Activated T-cell treated with anti-CD3 and anti-CD28 coated beads, Interleukin-2, amount 50 U/mL, for 72 hours (primary cell): ENCODE measurements around the gene PPP2R3B. TPM values are rescaled to one million over a fixed set of nuclear protein-coding genes. Genes with fewer than 3 reads are reported as not detected.
"Not testable (repeated sequence)": the region's sequence is repeated elsewhere in the genome, so short reads cannot be mapped to it uniquely, and the experiment has no call there.

Source experiments
- ATAC-seq, 2 donors: fragments of 150-1000 bp; cut with Tn5 transposase; replicated peaks in 1 of 2; 2 replicates each; pipeline ENCODE4 v1.10.0; 2021; ENCODE audit warnings: moderate library complexity in 2 of 2, mild to moderate bottlenecking in 1 of 2
- DNase-seq, 2 donors: peaks; one replicate each; pipeline ENCODE4 v3.0.0; 2021 to 2022; ENCODE audit warnings: mixed read lengths in 1 of 2
- H3K27ac Mint-ChIP-seq: one replicate; pipeline ENCODE4 v1.8.0; 2022; ENCODE audit warnings: mild to moderate bottlenecking, moderate library complexity, mixed read lengths
- H3K27me3 Mint-ChIP-seq: one replicate; pipeline ENCODE4 v1.8.0; 2022; ENCODE audit warnings: low read depth, mixed read lengths
- H3K36me3 Mint-ChIP-seq, 2 donors: one replicate each; pipeline ENCODE4 v1.8.0; 2022; ENCODE audit warnings: mixed read lengths in 2 of 2, mild to moderate bottlenecking in 1 of 2; ENCODE audit not compliant: insufficient read depth in 2 of 2
- H3K4me1 Mint-ChIP-seq: one replicate; pipeline ENCODE4 v1.8.0; 2022; ENCODE audit warnings: low read depth, mixed read lengths
- H3K4me3 Mint-ChIP-seq, 2 donors: one replicate each; pipeline ENCODE4 v1.8.0; 2022; ENCODE audit warnings: mild to moderate bottlenecking in 2 of 2, mixed read lengths in 2 of 2, moderate library complexity in 2 of 2
- H3K9me3 Mint-ChIP-seq, 2 donors: one replicate each; pipeline ENCODE4 v1.8.0; 2022; ENCODE audit warnings: mixed read lengths in 2 of 2
- total RNA-seq, 2 donors: library from RNA; stranded (reverse); gene quantifications; one replicate each; pipeline ENCODE4 v1.2.3, GENCODE V29; 2022

PPP2R3B gene
- total RNA-seq, 2 donors from 2014 or later = 44.7 to 50.1 TPM

DNA sequence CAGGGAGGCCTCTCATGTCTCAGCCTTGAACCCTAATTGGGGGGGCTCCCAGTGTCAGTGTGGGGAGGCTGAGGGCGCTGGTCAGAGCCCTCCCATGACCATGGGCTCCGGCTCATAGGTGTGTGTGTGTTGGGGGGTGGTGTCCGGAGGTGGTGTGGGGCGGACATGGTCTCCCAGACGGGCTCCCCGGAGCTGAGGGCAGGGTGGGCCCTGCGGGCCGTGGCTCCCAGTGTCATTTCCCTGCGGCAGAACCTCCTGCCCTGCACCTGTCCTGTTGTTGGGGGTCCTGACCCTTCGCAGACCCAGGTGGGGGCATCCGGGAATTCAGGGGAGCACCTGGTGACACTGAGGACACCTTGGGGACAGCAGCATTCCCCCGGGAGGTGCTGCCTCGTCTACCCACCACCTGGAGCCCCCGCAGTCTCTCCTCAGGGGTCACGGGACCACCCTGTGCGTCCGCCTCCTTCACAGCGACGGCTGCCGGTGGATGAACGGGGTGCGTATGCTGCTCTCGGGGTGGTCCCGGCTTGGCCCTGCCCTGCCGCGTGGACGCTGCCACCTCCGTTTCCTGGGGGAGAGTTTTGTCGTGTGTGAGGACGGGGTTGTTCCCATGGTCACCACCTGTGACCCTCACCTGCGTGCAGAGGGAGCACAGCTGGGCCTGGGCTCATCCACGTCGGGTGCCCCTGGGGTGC is 53.6 kb downstream of the PPP2R3B start:
- ATAC-seq (no peak), DNase-seq (no peak)
- Mint-ChIP-seq H3K36me3 (peaks cover 2 to 7% of the 10 kb centered on the region in 2 donors), H3K4me1 (no peaks in the 10 kb centered on the region), H3K9me3 (no peaks in the 10 kb centered on the region), H3K27me3 (no peaks in the 10 kb centered on the region), H3K4me3 (peak overlapping the region in 1 of 2 donors; percentile 31), H3K27ac (no peak overlapping the region)

DNA sequence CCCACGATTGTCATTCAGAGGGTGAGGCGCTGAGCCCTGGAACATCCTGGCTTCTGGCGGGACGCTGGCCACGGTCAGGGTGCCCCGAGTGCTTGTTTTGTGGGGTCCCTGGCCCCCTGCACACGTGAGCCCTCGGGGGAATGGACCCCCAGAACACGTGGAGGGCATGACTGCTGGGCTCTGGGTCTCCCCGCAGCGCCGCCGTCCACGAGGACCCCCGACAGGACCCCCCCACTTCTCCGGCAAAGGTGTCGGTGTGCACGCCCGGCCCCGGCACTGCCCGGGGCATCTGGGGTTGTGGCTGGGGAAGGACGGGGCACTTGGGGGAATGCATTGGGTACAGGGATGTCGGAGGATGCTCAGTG is 54.2 kb downstream of the PPP2R3B start:
- Mint-ChIP-seq H3K9me3 (no peaks in the 10 kb centered on the region), H3K4me1 (no peaks in the 10 kb centered on the region), H3K27me3 (no peaks in the 10 kb centered on the region), H3K36me3 (peaks cover 2 to 5% of the 10 kb centered on the region in 2 donors), H3K4me3 (no peak overlapping the region), H3K27ac (no peak overlapping the region)
- no peak for ATAC-seq
- no peak for DNase-seq

DNA sequence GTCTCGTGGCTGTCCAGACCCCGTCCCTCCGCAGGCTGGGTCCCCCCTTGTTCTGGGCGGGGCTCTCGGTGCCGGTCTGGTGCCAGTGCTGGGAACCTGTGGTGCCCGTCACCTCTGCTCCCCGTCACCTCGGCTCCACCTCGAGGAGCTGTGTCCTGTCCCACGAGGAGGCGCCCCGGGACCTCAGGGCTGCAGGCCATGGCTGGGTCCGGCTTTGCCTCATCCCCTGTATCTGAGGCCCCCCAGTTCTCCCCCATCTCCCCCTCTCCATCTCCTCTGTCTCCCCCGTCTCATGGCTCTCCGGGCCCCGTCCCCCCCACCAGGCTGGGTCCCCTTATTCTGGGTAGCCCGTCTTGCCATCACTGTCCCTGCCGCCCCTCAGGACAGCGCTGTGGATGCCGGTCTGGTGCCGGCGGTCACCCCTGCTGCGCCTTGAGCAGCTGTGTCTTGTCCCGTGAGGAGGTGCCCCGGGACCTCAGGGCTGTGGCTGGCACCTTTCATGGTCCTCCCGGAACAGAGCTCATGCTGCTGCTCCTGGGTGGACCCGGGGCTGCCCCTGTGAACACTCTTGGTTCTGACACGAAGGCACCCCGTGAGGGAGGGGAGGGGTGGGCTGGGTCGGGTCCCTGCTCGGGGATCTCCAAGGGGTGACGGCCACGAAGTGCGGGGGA is 54.7 kb downstream of the PPP2R3B start:
- Mint-ChIP-seq H3K4me1 (no peaks in the 10 kb centered on the region), H3K9me3 (no peaks in the 10 kb centered on the region), H3K4me3 (peak overlapping the region in 1 of 2 donors; percentile 43), H3K27me3 (no peaks in the 10 kb centered on the region), H3K27ac (no peak overlapping the region), H3K36me3 (peaks cover 2% of the 10 kb centered on the region in 2 donors)
- no peak for DNase-seq
- ATAC-seq = no peak

DNA sequence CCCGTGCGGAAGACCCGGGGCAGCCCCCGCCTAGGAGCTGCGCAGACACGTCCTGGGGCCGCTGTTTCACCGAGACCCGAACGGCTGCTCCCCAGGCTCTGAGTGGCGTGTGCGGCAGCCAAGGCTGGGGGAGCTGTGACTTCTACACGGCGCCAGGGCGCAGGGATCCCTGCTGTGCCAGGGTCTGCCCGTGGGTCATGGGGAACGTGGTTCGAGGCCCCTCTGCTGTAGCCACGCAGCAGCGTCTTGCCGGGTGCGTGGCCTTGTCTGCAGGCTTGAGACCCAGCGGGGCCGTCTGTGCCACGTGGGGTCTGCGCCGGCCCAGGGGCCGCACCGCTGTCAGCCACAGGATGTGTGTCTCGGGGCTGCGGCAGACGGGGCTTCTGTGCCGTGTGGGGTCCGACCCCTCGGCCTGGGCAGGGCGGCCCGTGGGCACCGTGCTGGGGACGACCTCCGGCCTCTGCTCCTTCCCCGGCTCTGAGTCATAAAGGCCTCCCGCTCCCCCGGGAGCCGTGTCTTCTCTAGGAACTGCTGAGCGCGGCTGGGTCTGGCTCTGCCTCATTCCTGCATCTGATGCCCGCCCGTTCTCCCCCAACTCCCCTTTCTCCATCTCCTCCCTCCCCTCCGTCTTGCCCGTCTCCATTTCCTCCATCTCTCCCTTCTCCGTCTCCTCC is 55.4 kb downstream of the PPP2R3B start:
- H3K9me3 Mint-ChIP-seq = no peaks in the 10 kb centered on the region
- H3K4me3 Mint-ChIP-seq = peak overlapping the region in 1 of 2 donors; percentile 43
- no peaks in the 10 kb centered on the region for H3K27me3 Mint-ChIP-seq
- H3K36me3 Mint-ChIP-seq = peaks cover 0 to 2% of the 10 kb centered on the region in 2 donors
- no peak overlapping the region for H3K27ac Mint-ChIP-seq
- ATAC-seq (peak; percentile 59 to 65), DNase-seq (peak; percentile 14 to 27)
- no peaks in the 10 kb centered on the region for H3K4me1 Mint-ChIP-seq

DNA sequence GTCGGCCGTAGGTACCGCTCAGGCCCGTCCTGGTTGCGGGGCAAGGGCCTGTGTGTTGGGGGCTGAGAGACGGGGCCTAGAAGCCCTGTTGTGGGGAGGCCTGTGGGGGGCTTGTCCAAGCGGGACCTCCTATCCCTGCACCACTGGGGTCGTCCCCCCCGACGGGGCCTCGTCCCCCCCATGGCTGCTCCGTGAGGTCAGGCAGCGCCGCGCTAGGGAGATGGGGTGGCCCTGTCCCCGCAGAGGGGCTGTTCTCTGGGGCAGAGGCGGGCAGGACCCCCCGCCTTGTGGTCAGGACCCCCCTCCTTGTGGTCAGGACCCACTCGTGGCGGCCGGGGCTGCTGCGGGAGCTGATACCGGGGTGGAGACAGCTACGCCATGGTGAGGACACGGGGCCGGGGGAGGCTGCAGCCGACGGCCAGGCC is 56.0 kb downstream of the PPP2R3B start:
- no peaks in the 10 kb centered on the region for H3K9me3 Mint-ChIP-seq
- no peaks in the 10 kb centered on the region for H3K4me1 Mint-ChIP-seq
- ATAC-seq (peak; percentile 12 to 14), DNase-seq (no peak)
- no peaks in the 10 kb centered on the region for H3K27me3 Mint-ChIP-seq
- no peak overlapping the region for H3K4me3 Mint-ChIP-seq
- H3K36me3 Mint-ChIP-seq = peaks cover 0 to 2% of the 10 kb centered on the region in 2 donors
- no peak overlapping the region for H3K27ac Mint-ChIP-seq

DNA sequence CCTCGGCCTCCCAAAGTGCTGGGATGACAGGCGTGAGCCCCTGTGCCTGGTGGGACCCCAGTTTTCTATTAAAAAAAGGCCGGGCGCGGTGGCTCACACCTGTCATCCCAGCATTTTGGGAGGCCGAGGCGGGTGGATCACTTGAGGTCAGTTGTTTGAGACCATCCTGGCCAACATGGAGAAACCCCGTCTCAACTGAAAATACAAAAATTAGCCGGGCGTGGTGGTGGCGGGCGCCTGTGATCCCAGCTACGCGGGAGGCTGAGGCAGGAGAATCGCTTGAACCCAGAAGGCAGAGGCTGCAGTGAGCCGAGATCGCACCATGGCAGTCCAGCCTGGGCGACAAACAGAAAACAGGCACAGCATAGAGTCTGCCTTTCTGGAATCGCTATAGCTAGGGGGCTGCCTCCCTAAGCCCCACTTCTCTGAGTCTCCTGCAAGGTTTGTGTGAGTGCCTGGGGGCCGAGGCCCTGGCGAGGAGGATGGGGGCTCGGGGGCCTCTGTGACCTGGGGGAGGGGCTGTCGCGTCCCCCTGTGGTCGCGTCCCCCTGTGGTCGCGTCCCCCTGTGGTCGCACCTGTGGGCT is 56.5 kb downstream of the PPP2R3B start:
- not testable (repeated sequence) for H3K4me1 Mint-ChIP-seq, H3K4me3 Mint-ChIP-seq, H3K27ac Mint-ChIP-seq, ATAC-seq, H3K36me3 Mint-ChIP-seq, H3K27me3 Mint-ChIP-seq, DNase-seq, H3K9me3 Mint-ChIP-seq

DNA sequence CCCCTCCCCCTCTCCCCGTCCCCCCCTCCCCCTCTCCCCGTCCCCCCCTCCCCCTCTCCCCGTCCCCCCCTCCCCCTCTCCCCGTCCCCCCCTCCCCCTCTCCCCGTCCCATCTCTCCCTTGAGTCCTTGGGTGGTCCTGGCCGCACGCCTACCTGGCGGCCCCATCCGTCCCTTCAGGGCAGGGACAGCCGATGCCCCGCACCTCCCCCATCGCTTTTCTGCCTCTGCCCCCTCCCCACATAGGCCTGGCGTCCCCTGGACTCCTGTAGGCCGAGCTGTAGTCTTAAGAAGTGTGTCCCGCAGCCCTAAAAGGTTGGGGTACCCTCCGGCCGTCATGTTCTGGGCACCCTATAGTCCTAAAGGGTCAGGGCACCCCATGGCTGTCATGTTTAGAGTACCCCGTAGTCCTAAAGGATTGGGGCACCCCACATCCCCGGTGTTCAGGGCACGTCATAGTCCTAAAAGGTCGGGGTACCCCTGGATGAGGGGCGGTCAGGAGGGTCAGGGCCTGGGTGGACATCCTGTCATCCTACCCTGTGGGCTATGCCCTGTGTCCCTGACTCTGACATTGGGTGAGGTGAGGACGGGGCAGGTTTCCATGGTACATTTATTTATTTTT is 57.3 kb downstream of the PPP2R3B start:
- H3K27ac Mint-ChIP-seq = no peak overlapping the region
- H3K9me3 Mint-ChIP-seq = no peaks in the 10 kb centered on the region
- ATAC-seq (no peak), DNase-seq (no peak)
- H3K36me3 Mint-ChIP-seq = no peaks in the 10 kb centered on the region
- no peaks in the 10 kb centered on the region for H3K4me1 Mint-ChIP-seq
- no peak overlapping the region for H3K4me3 Mint-ChIP-seq
- no peaks in the 10 kb centered on the region for H3K27me3 Mint-ChIP-seq

DNA sequence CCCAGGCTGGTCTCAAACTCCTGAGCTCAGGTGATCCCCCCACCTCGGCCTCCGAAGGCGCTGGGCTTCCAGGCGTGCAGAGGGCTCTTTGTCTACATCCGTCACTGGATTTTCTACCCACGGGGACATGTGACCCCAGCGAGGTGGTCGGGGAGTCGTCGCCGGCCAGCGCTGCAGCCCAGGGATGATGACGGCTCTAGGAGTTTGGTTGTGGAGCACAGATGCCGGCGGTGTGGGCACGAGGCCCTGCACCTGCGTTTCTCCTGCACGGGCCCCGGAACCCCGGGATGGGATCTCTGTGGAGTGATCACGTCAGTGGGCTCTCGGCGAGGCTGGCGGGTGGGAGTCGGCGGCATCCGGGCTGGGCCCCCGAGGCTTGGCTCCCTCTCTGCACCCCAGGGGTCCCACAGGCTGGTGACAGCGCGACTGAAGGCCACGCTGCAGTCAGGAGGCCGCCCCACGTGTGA is 59.0 kb downstream of the PPP2R3B start:
- DNase-seq = no peak
- Mint-ChIP-seq H3K4me1 (peaks cover 10% of the 10 kb centered on the region), H3K9me3 (no peaks in the 10 kb centered on the region), H3K36me3 (peaks cover 0 to 2% of the 10 kb centered on the region in 2 donors), H3K27ac (no peak overlapping the region), H3K27me3 (no peaks in the 10 kb centered on the region), H3K4me3 (no peak overlapping the region)
- no peak for ATAC-seq

DNA sequence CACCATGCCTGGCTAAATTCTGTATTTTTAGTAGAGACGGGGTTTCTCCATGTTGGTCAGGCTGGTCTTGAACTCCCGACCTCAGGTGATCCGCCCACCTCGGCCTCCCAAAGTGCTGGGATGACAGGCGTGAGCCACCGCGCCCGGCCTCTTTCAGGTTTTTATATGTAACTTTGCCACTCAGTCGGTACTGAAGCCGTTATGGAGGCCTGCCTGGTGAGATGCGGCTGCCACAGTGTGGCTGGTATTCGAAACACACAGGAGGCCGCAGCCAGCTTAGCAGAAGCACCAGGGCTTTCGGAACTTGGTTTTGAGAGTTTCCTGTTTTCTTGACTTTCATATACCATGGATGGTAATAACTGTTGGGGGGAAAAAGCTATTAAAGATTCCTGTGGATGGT is 62.0 kb downstream of the PPP2R3B start:
- not testable (repeated sequence) for ATAC-seq, DNase-seq, H3K27me3 Mint-ChIP-seq, H3K36me3 Mint-ChIP-seq, H3K4me3 Mint-ChIP-seq, H3K27ac Mint-ChIP-seq, H3K9me3 Mint-ChIP-seq
- peaks cover 14% of the 10 kb centered on the region for H3K4me1 Mint-ChIP-seq

DNA sequence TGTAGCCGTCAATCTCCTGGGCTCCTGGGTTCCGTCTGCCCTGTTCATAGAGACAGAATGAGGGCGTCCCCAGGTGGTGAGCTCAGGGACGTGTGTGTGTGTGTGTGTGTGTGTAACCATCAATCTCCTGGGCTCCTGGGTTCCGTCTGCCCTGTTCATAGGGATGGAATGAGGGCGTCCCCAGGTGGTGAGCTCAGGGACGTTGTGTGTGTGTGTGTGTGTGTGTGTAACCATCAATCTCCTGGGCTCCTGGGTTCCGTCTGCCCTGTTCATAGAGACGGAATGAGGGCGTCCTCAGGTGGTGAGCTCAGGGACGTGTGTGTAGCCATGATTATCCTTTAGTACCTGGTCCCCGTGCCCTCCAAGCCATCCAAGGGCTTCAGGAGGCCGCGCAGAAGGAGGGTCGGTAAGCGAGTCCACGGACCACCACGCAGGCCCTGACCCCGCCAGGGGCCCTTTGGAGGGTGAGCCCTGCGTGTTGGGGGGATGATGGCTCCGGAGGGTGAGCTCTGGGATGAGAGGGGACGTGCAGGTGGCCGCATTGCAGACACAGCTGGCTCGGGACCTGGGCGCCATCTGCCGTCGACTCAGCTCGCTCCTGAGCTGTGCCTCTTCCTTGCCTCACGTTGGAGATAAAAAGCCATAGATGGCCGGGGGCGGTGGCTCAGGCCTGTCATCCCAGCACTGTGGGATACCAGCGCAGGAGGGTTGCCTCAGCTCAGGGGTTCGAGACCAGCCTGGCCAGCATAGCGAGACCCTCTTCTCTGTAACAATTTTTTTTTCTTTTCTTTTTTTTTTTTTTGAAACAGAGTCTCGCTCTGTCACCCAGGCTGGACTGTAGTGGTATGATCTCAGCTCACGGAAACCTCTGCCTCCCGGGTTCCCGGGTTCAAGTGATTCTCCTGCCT is 62.7 kb downstream of the PPP2R3B start:
- peak in 1 of 2 donors; percentile 57 for DNase-seq
- Mint-ChIP-seq H3K27me3 (no peaks in the 10 kb centered on the region), H3K27ac (no peak overlapping the region), H3K9me3 (no peaks in the 10 kb centered on the region), H3K36me3 (peaks cover 0 to 2% of the 10 kb centered on the region in 2 donors), H3K4me3 (peak overlapping the region in 1 of 2 donors; percentile 50), H3K4me1 (peaks cover 14% of the 10 kb centered on the region)
- ATAC-seq = peak in 1 of 2 donors; percentile 17

DNA sequence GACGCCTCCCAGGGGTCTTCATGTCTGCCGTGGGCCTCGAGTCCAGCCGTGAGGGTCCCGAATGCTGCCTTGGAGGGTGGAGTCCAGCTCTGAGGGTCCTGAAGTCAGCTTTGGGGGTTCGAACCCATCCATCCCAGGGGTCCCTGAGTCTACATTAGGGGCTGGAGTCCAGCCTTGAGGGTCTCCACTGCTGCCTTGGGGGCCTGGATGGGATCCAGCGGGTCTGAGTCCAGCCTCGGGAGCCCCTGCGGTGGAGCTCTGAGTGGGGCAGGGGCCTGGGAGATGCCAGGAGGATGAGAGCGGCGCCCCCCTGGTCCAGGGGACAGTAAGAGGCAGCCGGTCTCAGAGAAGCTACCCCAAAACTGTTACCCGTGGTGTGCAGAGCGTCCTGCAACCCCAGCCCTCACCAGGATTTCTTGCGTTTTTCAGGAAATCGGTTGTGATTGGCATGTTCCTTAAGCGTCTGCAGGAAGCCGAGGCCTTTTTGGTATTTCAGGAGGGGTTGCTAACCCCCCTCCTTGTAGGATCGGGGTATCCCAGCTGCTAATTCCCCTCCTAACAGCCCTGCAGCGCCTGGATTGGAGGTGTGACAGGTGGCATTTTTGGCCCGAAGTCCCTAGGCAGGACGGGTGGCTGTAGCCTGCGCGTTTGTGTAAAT is 66.5 kb downstream of the PPP2R3B start:
- H3K9me3 Mint-ChIP-seq = no peaks in the 10 kb centered on the region
- no peaks in the 10 kb centered on the region for H3K27me3 Mint-ChIP-seq
- H3K36me3 Mint-ChIP-seq = peaks cover 0 to 2% of the 10 kb centered on the region in 2 donors
- peak in 1 of 2 donors; percentile 22 for DNase-seq
- peaks cover 14% of the 10 kb centered on the region for H3K4me1 Mint-ChIP-seq
- H3K27ac Mint-ChIP-seq = peak overlapping the region; percentile 66
- H3K4me3 Mint-ChIP-seq = peak overlapping the region; percentile 86 to 92
- ATAC-seq = no peak
